ENCODE data around the gene RFNG.

Gene RFNG

DNA sequence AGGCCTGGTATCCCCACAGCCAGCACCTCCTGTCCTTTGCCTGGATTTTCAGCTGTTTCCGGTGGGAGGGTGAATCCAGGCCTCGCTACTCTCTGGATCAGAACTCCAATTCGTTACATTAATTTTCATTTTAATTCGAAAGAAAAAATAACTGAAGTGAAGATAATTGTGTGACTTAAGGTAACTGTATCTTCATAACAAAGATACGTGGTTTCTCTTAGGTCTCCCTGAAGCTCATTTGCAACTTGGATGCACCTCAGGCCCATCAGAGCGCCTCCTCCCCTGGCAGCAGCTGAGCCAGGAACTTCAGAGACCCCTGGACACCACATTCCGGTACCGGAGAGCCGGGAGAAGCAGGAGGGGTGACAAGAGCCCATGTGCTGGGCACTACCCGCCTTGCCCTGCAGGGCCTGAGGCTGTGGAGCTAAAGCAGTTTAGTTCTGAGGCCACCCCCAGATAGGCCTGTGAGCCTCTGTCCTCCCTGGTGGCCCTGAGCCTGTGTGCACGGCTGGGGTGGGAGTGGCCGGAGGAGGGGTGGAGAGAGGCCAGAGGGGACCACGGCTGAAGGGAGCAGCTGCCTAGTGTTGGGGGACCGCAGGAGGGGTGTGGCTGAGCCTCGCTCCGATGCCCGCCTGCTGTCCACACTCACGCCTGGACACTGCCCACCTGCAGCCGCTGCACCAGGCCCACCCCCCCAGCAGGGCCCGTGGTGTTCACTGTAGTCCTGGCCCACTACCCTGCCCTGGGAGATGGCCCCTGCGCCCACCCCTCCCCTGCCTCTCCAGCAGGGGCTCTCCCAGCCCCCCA is 25.4 kb upstream of the RFNG start:
- no peak for DNase-seq

DNA sequence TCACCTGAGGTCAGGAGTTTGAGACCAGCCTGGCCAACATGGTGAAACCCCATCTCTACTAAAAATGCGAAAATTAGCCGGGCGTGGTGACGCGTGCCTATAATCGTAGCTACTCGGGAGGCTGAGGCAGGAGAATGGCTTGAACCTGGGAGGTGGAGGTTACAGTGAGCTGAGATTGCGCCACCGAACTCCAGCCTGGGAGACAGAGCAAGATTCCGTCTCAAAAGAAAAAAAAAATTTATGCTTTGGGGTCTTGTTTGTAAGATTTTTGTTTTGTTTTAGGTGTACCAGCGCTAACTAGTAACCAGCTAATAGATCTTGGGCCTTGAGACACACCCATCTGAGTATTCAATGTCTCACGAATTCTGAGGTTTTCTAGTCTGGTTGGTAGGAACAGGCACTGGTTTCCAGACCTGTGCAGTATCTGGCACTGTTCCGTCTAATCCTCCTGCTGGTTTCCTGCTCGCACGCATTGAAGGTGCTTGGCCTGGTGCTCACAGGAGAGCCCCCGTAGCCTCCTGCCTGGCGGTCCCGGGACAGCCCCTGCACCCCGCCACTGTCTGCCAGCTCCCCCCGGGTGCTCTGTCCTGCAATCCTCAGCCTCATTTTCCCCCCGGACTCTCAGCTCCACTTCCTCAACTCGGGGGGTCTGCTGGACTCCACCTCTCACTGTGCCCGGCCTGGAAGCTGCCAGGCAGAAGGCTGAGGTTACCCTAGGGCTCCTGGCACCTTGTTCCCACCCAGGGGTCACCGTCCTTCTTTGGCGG is 24.6 kb upstream of the RFNG start:
- no peak for DNase-seq

DNA sequence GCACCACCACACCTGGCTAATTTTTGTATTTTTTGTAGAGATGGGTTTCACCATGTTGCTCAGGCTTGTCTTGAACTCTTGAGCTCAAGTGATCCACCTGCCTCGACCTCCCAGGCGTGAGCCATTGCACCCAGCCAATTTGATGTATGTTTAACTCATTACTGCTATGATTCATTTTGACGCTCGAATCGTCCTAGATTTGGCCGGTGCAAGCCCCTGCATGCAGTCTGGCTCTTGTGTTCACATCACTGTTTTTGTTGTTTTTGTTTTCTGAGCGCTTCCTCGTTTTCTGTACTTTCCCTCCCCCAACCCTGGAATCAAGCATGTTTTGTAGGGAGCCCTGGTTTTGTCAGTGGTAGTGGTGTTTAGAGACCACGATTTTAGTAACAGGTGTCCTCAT is 21.8 kb upstream of the RFNG start:
- no peak for DNase-seq

- DNase-seq, result no peak
Measured at GRCh38 chr17:82072827-82073226, 21.2 kb upstream of the RFNG start.

GRCh38 chr17:82070611-82071010 is 19.0 kb upstream of the RFNG start:
- DNase-seq, result no peak

GRCh38 chr17:82065638-82066303 is 14.2 kb upstream of the RFNG start, which contains the start of gene DUS1L:
Gene DUS1L, minus strand, starts transcription at chr17:82065804. Its CDS starts 745 bp downstream, at chr17:82065059.
- peak; percentile 61 for DNase-seq

- DNase-seq, result no peak
Measured at GRCh38 chr17:82065193-82065637, 13.6 kb upstream of the RFNG start.

- DNase-seq, result no peak
Measured at GRCh38 chr17:82064433-82065192, 13.0 kb upstream of the RFNG start.

GRCh38 chr17:82063424-82064415 is 12.1 kb upstream of the RFNG start:
- DNase-seq, result no peak

- DNase-seq, result no peak
Measured at GRCh38 chr17:82062984-82063368, 11.4 kb upstream of the RFNG start.

DNA sequence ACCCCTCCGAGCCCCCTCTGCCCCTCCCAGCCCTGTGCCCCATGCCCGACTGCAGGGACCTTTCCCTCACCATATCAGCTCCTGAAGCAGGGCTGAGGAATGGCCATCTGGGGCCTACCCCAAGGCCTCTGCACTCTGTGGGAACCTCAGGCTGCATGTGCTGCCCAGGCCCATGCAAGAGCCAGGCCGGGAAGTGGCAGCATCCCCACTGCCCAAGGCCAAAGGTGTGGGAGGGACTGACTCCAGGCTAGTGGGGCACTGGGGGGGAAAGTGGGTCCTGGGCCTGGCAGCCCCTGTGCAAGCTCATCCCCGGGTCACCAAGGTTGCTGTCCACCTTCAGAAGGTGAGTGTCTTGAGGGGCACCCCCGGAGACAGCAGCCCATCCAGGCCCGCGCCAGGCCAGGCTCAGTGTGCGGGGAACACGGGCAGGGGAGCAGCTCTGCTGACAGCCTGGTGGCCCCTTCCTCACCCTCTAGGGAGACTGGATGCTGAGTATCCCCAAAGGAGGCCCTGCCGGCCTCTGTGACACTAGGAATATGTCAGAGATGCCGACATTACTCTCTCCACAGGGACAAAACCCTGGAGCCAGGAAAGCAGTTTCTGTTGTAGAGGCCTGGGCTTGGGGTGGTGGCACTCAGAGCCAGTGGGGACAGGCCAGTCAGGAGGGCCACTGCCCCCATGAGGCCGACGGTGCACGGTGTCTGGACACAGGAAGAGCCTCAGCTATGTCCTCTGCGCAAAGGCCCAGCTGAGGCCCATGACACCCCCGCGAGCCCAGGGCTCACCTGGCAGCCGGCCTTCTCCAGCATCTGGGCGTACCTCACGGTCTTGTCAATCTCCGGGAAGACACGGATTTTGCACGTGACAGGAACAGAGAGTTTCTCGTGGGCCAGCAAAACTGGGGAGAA is 10.7 kb upstream of the RFNG start:
- DNase-seq, result no peak

DNA sequence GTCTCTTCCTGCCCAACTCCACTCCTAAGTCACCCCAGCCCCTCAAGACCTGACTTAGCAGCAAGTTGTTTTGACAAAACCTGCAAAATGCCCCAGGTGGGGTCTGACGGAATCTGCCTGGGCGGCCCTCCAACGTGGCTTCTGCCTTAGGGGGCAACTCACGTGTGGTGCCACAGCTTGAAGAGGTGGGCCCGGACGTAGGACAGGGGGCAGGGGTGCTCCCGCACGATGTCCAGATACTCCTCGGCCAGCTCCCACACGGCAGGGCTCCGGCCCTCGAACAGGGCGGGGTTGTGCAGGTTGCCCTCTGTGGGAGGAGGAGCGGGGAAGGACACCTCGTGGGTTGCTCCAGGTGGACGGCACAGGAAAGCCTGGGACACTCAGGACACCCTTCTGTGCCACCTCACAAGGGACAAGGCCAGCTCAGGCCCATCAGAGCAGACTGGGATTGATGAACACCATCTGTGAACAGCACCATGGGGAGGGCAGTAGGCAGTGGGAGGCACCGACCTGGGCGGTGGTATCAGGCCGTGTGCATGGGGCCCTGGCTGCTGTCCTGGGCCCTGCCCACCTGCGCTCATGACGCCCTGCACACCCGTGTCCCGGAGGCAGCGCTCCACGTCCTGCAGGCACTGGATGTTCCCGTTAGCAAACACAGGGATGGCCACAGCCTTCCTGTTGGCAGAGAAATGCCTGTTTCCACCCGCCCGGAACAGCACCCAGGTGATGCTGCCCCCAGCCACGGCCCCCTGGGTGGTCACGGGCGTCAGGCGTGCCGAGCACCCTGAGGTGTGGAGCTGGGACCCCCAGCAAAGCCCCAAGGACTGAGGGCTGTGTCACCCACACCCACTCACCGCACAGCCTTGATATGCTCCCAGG is 9.7 kb upstream of the RFNG start:
- no peak for DNase-seq

GRCh38 chr17:82060614-82061013 is 9.0 kb upstream of the RFNG start:
- no peak for DNase-seq

GRCh38 chr17:82060001-82060380 is 8.4 kb upstream of the RFNG start:
- DNase-seq, result no peak

DNA sequence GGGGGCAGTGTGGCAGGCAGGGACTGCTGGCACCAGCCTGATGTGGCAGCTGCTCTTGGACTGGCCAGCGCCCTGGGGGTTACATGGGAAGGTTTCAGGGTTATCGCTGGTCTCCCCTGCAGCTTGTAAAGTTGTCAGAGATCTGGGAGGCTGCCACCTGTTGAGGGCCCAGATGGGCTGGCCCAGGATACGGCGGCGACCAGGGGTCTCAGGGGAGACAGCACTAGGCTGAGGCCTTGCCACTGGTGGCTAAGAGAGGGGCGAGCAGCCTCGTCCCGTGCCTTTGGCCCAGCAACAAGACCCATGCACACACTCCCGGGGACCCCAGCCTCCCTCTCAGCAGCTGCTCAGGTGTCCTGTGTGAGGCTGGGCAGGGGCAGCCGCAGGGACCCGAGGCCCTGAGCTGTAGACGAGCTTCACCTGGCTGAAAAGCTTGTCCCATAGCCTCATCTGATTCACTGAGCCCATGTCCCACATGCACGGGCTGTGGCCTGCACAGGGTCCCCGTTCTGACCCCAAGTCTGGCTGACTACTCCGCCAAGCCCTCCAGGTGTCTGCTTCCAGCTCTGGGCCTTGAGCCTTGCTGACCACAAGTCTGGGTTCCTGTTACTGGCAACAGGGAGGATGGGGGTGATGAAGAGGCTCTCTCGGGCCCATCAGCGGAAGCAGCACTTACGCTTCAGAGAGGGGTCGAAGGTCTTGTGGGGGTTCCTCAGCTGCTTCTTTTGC is 7.8 kb upstream of the RFNG start:
- DNase-seq, result no peak

- no peak for DNase-seq
Measured at GRCh38 chr17:82058855-82059249, 7.2 kb upstream of the RFNG start.

- no peak for DNase-seq
Measured at GRCh38 chr17:82058230-82058854, 6.7 kb upstream of the RFNG start.

Measured in CD4-positive, alpha-beta T cell treated with Interleukin-15 for 1 hour (primary cell).